Measurements from ENCODE around the gene IL17RD.

The IL17RD gene

DNA sequence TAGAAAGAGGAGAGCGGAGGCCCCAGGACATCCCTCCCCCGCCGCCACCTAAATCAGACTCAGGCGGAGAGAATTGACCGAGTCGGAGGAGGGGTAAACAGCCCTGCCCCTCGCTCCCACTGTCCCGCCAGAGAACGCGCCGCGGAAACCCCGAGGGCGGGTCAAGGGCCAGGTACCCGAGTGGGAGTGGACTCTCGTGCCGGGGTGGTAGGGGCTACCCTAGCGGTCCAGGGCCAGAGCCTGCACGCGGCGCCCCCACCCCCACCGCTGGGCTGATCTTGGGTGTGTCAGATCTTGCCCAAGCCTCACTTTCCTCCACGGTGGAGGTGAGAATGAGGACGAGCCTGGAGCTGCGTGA lies 85.7 kb downstream of the IL17RD start:
- Histone ChIP-seq H3K4me3 (ENCODE audit: low read depth, low read length) (peak overlapping the region; percentile 41), H3K27ac (ENCODE audit: extremely low read depth, low read depth, low read length) (peak overlapping the region; percentile 38; the same call in 1 of the 2 replicates), H3K36me3 (ENCODE audit: control insufficient read depth in 2 of 2, insufficient read depth in 1 of 2, low read length in 2 of 2) (peaks cover 0 to 6% of the 10 kb centered on the region in 2 experiments; a peak in 1 of 3 replicates), H3K4me1 (ENCODE audit: control insufficient read depth, insufficient read depth, low read length) (no peaks in the 10 kb centered on the region; the same call in 1 of the 2 replicates), H3K9me3 (ENCODE audit: control insufficient read depth, insufficient read depth, low read depth, low read length) (no peaks in the 10 kb centered on the region)
- ChIA-PET CTCF (no interaction called here), POLR2A (interaction anchor here (0.6 kb wide), 1 partner anchor 81 kb away, joined by 4 read pairs; no protein-coding TSS in a partner anchor)
- TF ChIP-seq, protein P1, sequence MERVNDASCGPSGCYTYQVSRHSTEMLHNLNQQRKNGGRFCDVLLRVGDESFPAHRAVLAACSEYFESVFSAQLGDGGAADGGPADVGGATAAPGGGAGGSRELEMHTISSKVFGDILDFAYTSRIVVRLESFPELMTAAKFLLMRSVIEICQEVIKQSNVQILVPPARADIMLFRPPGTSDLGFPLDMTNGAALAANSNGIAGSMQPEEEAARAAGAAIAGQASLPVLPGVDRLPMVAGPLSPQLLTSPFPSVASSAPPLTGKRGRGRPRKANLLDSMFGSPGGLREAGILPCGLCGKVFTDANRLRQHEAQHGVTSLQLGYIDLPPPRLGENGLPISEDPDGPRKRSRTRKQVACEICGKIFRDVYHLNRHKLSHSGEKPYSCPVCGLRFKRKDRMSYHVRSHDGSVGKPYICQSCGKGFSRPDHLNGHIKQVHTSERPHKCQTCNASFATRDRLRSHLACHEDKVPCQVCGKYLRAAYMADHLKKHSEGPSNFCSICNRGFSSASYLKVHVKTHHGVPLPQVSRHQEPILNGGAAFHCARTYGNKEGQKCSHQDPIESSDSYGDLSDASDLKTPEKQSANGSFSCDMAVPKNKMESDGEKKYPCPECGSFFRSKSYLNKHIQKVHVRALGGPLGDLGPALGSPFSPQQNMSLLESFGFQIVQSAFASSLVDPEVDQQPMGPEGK (tag by site-specific recombination; IDR thresholded peaks at IDR 0.05), result peak; percentile 30
- TF ChIP-seq, protein P2, sequence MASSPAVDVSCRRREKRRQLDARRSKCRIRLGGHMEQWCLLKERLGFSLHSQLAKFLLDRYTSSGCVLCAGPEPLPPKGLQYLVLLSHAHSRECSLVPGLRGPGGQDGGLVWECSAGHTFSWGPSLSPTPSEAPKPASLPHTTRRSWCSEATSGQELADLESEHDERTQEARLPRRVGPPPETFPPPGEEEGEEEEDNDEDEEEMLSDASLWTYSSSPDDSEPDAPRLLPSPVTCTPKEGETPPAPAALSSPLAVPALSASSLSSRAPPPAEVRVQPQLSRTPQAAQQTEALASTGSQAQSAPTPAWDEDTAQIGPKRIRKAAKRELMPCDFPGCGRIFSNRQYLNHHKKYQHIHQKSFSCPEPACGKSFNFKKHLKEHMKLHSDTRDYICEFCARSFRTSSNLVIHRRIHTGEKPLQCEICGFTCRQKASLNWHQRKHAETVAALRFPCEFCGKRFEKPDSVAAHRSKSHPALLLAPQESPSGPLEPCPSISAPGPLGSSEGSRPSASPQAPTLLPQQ (tag by site-specific recombination; IDR thresholded peaks at IDR 0.05), result no peak
- TF ChIP-seq ZNF202 (tag by site-specific recombination; IDR thresholded peaks at IDR 0.05; ENCODE audit: borderline replicate concordance) (no peak), KLF1 (tag by site-specific recombination; IDR thresholded peaks at IDR 0.05) (0 out of 2 replicates have a peak, but pooled peaks have one; percentile 18), ZNF121 (tag by site-specific recombination; IDR thresholded peaks at IDR 0.05) (no peak), SP3 (tag by site-specific recombination; IDR thresholded peaks at IDR 0.05) (peak; percentile 25; the same call in 1 of the 2 replicates), ZFHX2 (tag by site-specific recombination; conservative IDR thresholded peaks at IDR 0.05) (peak; percentile 48), ZNF514 (tag by site-specific recombination; IDR thresholded peaks at IDR 0.05) (no peak)
- TF ChIP-seq, protein P3, sequence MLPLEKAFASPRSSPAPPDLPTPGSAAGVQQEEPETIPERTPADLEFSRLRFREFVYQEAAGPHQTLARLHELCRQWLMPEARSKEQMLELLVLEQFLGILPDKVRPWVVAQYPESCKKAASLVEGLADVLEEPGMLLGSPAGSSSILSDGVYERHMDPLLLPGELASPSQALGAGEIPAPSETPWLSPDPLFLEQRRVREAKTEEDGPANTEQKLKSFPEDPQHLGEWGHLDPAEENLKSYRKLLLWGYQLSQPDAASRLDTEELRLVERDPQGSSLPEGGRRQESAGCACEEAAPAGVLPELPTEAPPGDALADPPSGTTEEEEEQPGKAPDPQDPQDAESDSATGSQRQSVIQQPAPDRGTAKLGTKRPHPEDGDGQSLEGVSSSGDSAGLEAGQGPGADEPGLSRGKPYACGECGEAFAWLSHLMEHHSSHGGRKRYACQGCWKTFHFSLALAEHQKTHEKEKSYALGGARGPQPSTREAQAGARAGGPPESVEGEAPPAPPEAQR (tag by site-specific recombination; IDR thresholded peaks at IDR 0.05), result no peak

DNA sequence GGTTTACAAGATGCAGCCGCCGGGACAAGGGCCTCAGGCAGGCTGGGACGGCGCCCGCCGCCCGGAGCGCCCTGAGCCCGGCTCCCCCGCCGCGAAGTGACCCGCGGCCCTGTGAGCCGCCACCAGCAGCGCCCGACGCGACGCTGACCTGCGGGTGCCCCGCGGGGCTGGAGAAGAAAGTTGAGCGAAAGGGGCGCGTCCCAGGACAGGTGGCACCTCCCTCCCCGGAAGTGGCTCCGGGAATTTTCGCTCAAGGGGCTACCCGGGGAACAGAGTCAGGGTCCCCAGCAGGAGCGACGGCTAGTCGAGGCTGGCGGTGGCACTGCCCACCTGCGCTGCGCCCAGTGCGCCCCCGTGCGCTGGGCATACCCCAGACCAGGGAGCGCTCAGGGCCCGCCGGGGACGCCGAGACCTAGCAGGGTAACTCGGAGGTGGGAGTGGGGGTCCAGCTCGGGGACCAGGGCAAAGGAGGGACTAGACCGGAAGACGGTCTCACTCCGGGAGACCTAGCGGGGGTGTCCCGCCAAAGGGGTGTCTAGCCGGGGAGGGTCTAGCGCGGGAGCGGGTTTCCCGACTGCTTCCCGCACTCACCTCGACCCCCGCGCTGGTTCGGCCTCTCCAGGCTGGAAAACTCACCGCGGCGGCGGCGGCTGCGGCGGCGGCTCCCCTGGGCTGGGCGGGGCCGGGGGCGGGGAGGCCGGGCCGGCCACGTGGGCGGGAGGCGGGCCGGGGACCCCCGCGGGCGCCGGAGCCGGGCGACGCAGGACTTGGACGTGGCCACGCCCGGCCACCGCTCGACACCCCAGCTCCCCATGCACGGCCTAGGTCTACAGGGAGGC lies 86.3 kb downstream of the IL17RD start:
- Histone ChIP-seq H3K27ac (ENCODE audit: extremely low read depth, low read depth, low read length) (peak overlapping the region; percentile 62), H3K36me3 (ENCODE audit: control insufficient read depth in 2 of 2, insufficient read depth in 1 of 2, low read length in 2 of 2) (peaks cover 0 to 6% of the 10 kb centered on the region in 2 experiments; a peak in 1 of 3 replicates), H3K4me1 (ENCODE audit: control insufficient read depth, insufficient read depth, low read length) (no peaks in the 10 kb centered on the region; the same call in 1 of the 2 replicates), H3K9me3 (ENCODE audit: control insufficient read depth, insufficient read depth, low read depth, low read length) (no peaks in the 10 kb centered on the region), H3K4me3 (ENCODE audit: low read depth, low read length) (peak overlapping the region; percentile 80)
- CTCF ChIA-PET, result interaction anchor here (1.0 to 1.3 kb wide), 3 partner anchors 11 to 37 kb away, joined by 3 to 4 read pairs (median 3); no protein-coding TSS in a partner anchor
- POLR2A ChIA-PET, result interaction anchor here (0.6 kb wide), 1 partner anchor 81 kb away, joined by 4 read pairs; no protein-coding TSS in a partner anchor
- no peak for TF ChIP-seq HOXA7 (CRISPR knock-in tag; IDR thresholded peaks at IDR 0.05; ENCODE audit: borderline replicate concordance)
- peak; percentile 24; the same call in 1 of the 2 replicates for TF ChIP-seq ZNF561 (tag by site-specific recombination; IDR thresholded peaks at IDR 0.05; ENCODE audit: borderline replicate concordance)
- TF ChIP-seq, protein P4, sequence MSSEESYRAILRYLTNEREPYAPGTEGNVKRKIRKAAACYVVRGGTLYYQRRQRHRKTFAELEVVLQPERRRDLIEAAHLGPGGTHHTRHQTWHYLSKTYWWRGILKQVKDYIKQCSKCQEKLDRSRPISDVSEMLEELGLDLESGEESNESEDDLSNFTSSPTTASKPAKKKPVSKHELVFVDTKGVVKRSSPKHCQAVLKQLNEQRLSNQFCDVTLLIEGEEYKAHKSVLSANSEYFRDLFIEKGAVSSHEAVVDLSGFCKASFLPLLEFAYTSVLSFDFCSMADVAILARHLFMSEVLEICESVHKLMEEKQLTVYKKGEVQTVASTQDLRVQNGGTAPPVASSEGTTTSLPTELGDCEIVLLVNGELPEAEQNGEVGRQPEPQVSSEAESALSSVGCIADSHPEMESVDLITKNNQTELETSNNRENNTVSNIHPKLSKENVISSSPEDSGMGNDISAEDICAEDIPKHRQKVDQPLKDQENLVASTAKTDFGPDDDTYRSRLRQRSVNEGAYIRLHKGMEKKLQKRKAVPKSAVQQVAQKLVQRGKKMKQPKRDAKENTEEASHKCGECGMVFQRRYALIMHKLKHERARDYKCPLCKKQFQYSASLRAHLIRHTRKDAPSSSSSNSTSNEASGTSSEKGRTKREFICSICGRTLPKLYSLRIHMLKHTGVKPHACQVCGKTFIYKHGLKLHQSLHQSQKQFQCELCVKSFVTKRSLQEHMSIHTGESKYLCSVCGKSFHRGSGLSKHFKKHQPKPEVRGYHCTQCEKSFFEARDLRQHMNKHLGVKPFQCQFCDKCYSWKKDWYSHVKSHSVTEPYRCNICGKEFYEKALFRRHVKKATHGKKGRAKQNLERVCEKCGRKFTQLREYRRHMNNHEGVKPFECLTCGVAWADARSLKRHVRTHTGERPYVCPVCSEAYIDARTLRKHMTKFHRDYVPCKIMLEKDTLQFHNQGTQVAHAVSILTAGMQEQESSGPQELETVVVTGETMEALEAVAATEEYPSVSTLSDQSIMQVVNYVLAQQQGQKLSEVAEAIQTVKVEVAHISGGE (tag by site-specific recombination; conservative IDR thresholded peaks at IDR 0.05; ENCODE audit: low read depth), result peak; percentile 84; the same call in 1 of the 2 replicates
- no peak for TF ChIP-seq ZNF837 (tag by site-specific recombination; IDR thresholded peaks at IDR 0.05)
- TF ChIP-seq GLIS2 (tag by site-specific recombination; IDR thresholded peaks at IDR 0.05), result peak; percentile 87
- no peak for TF ChIP-seq ZNF610 (tag by site-specific recombination; IDR thresholded peaks at IDR 0.05; ENCODE audit: borderline replicate concordance)
- TF ChIP-seq OVOL3 (tag by site-specific recombination; IDR thresholded peaks at IDR 0.05), result no peak
- TF ChIP-seq ZBTB48 (tag by site-specific recombination; IDR thresholded peaks at IDR 0.05), result peak; percentile 91
- no peak for TF ChIP-seq ZNF555 (tag by site-specific recombination; conservative IDR thresholded peaks at IDR 0.05)
- TF ChIP-seq ZBTB8A (tag by site-specific recombination; IDR thresholded peaks at IDR 0.05), result peak; percentile 88
- peak; percentile 49; the same call in 1 of the 2 replicates for TF ChIP-seq PRDM1 (tag by site-specific recombination; IDR thresholded peaks at IDR 0.05)
- TF ChIP-seq, protein P5, sequence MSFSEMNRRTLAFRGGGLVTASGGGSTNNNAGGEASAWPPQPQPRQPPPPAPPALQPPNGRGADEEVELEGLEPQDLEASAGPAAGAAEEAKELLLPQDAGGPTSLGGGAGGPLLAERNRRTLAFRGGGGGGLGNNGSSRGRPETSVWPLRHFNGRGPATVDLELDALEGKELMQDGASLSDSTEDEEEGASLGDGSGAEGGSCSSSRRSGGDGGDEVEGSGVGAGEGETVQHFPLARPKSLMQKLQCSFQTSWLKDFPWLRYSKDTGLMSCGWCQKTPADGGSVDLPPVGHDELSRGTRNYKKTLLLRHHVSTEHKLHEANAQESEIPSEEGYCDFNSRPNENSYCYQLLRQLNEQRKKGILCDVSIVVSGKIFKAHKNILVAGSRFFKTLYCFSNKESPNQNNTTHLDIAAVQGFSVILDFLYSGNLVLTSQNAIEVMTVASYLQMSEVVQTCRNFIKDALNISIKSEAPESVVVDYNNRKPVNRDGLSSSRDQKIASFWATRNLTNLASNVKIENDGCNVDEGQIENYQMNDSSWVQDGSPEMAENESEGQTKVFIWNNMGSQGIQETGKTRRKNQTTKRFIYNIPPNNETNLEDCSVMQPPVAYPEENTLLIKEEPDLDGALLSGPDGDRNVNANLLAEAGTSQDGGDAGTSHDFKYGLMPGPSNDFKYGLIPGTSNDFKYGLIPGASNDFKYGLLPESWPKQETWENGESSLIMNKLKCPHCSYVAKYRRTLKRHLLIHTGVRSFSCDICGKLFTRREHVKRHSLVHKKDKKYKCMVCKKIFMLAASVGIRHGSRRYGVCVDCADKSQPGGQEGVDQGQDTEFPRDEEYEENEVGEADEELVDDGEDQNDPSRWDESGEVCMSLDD (tag by site-specific recombination; IDR thresholded peaks at IDR 0.05), result peak; percentile 71
- no peak for TF ChIP-seq YY2 (tag by site-specific recombination; IDR thresholded peaks at IDR 0.05)
